ENCODE results near the gene AGMAT. TPM values are rescaled to one million over a fixed set of nuclear protein-coding genes. Genes with fewer than 3 reads are reported as not detected.

Gene AGMAT
- total and polyA plus RNA-seq, 2 of the 13 experiments (the other 11 are each of a cell fraction or from before 2014, with no cell fraction given): 59.1 to 174 TPM

GRCh38 chr1:15617173-15618076, 32.6 kb upstream of the AGMAT start, which contains the start of gene DDI2 (continued):
- no peak for TF ChIP-seq ZSCAN5A (CRISPR knock-in tag; IDR thresholded peaks at IDR 0.05; ENCODE audit: borderline replicate concordance)
- TF ChIP-seq JUND (CRISPR knock-in tag; IDR thresholded peaks at IDR 0.05): no peak
- no peak for TF ChIP-seq CBX5 (CRISPR knock-in tag; IDR thresholded peaks at IDR 0.05; ENCODE audit: borderline replicate concordance)
- TF ChIP-seq ZNF782 (CRISPR knock-in tag; IDR thresholded peaks at IDR 0.05; ENCODE audit: borderline replicate concordance): no peak
- no peak; the same call in 1 of the 2 replicates for TF ChIP-seq ZNF34 (CRISPR knock-in tag; IDR thresholded peaks at IDR 0.05; ENCODE audit: borderline replicate concordance)
- TF ChIP-seq CBFB (CRISPR knock-in tag; IDR thresholded peaks at IDR 0.05): no peak
- peak; percentile 78 for TF ChIP-seq KDM5B (CRISPR knock-in tag; IDR thresholded peaks at IDR 0.05; ENCODE audit: borderline replicate concordance)
- no peak for TF ChIP-seq SNAPC4 (CRISPR knock-in tag; IDR thresholded peaks at IDR 0.05)
- TF ChIP-seq ARNT2 (CRISPR knock-in tag; IDR thresholded peaks at IDR 0.05; ENCODE audit: low read depth): peak; percentile 83; the same call in 1 of the 2 replicates
- TF ChIP-seq MTF1 (CRISPR knock-in tag; IDR thresholded peaks at IDR 0.05): no peak
- no peak for TF ChIP-seq HNF4A (CRISPR knock-in tag; IDR thresholded peaks at IDR 0.05)
- peak; percentile 89; the same call in 1 of the 2 replicates for TF ChIP-seq ZFYVE20 (CRISPR knock-in tag; IDR thresholded peaks at IDR 0.05; ENCODE audit: borderline replicate concordance, low read depth)
- TF ChIP-seq ELF1 (CRISPR knock-in tag; IDR thresholded peaks at IDR 0.05): peak; percentile 49
- 0 out of 2 replicates have a peak, but pooled peaks have one; percentile 69 for TF ChIP-seq ZNF841 (CRISPR knock-in tag; IDR thresholded peaks at IDR 0.05; ENCODE audit: borderline replicate concordance)
- TF ChIP-seq CCAR2 (optimal IDR thresholded peaks at IDR 0.05; ENCODE audit: low read depth, low read length): no peak
- TF ChIP-seq ZNF615 (CRISPR knock-in tag; IDR thresholded peaks at IDR 0.05; ENCODE audit: borderline replicate concordance): no peak
- TF ChIP-seq ZNF251 (CRISPR knock-in tag; IDR thresholded peaks at IDR 0.05): no peak
- peak; percentile 67 for TF ChIP-seq ZNF451 (CRISPR knock-in tag; IDR thresholded peaks at IDR 0.05)
- no peak for TF ChIP-seq KAT2B (IDR thresholded peaks at IDR 0.05; ENCODE audit: borderline replicate concordance, low read depth, low read length)
- TF ChIP-seq NFRKB (IDR thresholded peaks at IDR 0.05): no peak
- TF ChIP-seq ONECUT2 (CRISPR knock-in tag; IDR thresholded peaks at IDR 0.05): no peak
- no peak for TF ChIP-seq NFE2 (CRISPR knock-in tag; IDR thresholded peaks at IDR 0.05)
- TF ChIP-seq PPARG (CRISPR knock-in tag; conservative IDR thresholded peaks at IDR 0.05): no peak
